ENCODE data around the gene KCTD16.
A peak's percentile ranks its signal among the peaks of the same experiment; 100 is the strongest.

- peak in 4 of 6 experiments; percentile 29 to 50 (median 44) for TF ChIP-seq CTCF (IDR thresholded peaks at IDR 0.05)
- TF ChIP-seq POLR2A (IDR thresholded peaks at IDR 0.05) = no peak
These were observed 297.1 kb downstream of the KCTD16 start for GRCh38 chr5:144467792-144468191.
